Measurements from ENCODE around the gene CCDC40. TPM values are rescaled to one million over a fixed set of nuclear protein-coding genes. Genes with fewer than 3 reads are reported as not detected.

CCDC40 gene
- total RNA-seq, 1 donor from 2014 or later: 9.5 TPM

GRCh38 chr17:80107231-80108021 lies 71.0 kb downstream of the CCDC40 start:
- H3K4me1 Mint-ChIP-seq (ENCODE audit: unreplicated experiment): peaks cover 10% of the 10 kb centered on the region
- no peaks in the 10 kb centered on the region for H3K27me3 Mint-ChIP-seq (ENCODE audit: unreplicated experiment)
- H3K27ac Mint-ChIP-seq (ENCODE audit: unreplicated experiment): no peak overlapping the region
- no peak overlapping the region for H3K4me3 Mint-ChIP-seq (ENCODE audit: unreplicated experiment)
- no peaks in the 10 kb centered on the region for H3K9me3 Mint-ChIP-seq (ENCODE audit: unreplicated experiment)
- no peak for DNase-seq (ENCODE audit: extremely low spot score, unreplicated experiment)
- TF ChIP-seq, protein P1, sequence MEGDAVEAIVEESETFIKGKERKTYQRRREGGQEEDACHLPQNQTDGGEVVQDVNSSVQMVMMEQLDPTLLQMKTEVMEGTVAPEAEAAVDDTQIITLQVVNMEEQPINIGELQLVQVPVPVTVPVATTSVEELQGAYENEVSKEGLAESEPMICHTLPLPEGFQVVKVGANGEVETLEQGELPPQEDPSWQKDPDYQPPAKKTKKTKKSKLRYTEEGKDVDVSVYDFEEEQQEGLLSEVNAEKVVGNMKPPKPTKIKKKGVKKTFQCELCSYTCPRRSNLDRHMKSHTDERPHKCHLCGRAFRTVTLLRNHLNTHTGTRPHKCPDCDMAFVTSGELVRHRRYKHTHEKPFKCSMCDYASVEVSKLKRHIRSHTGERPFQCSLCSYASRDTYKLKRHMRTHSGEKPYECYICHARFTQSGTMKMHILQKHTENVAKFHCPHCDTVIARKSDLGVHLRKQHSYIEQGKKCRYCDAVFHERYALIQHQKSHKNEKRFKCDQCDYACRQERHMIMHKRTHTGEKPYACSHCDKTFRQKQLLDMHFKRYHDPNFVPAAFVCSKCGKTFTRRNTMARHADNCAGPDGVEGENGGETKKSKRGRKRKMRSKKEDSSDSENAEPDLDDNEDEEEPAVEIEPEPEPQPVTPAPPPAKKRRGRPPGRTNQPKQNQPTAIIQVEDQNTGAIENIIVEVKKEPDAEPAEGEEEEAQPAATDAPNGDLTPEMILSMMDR (IDR thresholded peaks at IDR 0.05): no peak
- H3K36me3 Mint-ChIP-seq (ENCODE audit: unreplicated experiment): no peaks in the 10 kb centered on the region

DNA sequence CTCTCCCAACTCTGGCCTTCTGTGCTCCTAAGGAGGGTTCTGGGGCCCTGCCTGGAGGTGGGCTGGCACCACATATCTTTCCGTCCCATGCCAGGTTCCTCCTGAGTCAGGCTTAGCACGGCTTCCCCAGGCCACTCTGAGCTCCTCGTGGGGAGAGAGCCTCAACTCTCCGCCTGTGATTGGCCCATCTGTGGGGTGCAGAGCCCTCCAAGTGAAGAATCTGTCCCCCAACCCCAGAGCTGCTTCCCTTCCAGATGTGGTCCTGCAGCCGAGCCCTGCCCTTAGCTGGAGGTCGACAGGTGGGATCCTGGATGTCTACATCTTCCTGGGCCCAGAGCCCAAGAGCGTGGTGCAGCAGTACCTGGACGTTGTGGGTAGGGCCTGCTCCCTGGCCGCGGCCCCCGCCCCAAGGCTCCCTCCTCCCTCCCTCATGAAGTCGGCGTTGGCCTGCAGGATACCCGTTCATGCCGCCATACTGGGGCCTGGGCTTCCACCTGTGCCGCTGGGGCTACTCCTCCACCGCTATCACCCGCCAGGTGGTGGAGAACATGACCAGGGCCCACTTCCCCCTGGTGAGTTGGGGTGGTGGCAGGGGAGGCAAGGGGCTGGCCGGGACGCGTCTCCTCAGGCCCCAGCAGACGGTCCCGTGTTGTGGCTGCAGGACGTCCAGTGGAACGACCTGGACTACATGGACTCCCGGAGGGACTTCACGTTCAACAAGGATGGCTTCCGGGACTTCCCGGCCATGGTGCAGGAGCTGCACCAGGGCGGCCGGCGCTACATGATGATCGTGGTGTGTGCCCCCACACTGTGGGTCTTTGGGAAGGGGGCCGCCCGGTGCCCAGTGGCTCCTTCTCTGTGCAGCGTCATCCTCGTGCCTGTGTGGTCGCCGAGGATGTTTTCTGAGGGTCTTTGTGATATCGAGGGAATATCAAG lies 71.9 kb downstream of the CCDC40 start:
- Mint-ChIP-seq H3K4me3 (ENCODE audit: unreplicated experiment) (no peak overlapping the region), H3K27ac (ENCODE audit: unreplicated experiment) (no peak overlapping the region), H3K27me3 (ENCODE audit: unreplicated experiment) (no peaks in the 10 kb centered on the region), H3K36me3 (ENCODE audit: unreplicated experiment) (no peaks in the 10 kb centered on the region), H3K4me1 (ENCODE audit: unreplicated experiment) (peaks cover 4% of the 10 kb centered on the region), H3K9me3 (ENCODE audit: unreplicated experiment) (no peaks in the 10 kb centered on the region)
- TF ChIP-seq, protein P1 (IDR thresholded peaks at IDR 0.05): no peak
- no peak for DNase-seq (ENCODE audit: extremely low spot score, unreplicated experiment)

GRCh38 chr17:80109066-80109660 lies 72.7 kb downstream of the CCDC40 start:
- Mint-ChIP-seq H3K27ac (ENCODE audit: unreplicated experiment) (no peak overlapping the region), H3K36me3 (ENCODE audit: unreplicated experiment) (no peaks in the 10 kb centered on the region)

DNA sequence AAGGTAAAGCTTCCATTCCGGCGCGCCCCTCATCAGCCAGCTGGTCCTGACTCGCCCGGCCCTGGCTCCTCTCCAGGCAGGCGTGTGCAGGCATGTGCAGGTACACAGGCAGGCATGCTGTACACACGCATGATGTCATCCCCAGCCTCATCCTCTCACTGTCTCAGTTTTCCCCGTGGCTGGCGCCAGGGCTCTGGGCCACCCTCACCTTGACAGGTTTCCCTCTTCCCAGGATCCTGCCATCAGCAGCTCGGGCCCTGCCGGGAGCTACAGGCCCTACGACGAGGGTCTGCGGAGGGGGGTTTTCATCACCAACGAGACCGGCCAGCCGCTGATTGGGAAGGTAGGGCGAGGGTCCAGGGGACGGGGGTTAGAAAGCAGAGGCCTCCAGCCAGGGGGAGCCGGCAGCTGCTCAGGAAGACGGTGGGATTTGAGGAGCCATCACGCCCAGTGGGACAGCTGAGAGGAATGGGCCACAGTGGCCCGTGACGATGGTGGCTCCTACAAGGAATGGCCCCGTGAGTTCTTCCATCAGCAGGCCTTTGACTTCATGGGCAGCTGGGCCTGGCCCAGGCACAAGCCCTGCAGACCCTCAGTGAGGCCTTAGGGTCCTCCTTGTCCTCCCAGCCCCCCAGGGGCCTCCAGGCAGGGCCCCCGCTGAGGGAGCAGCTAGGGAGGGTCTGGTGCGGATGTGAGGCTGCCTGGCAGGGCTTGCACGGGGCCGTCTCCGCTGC lies 73.4 kb downstream of the CCDC40 start:
- H3K4me1 Mint-ChIP-seq (ENCODE audit: unreplicated experiment): no peaks in the 10 kb centered on the region
- no peak for DNase-seq (ENCODE audit: extremely low spot score, unreplicated experiment)
- TF ChIP-seq, protein P1 (IDR thresholded peaks at IDR 0.05): no peak
- peaks cover 4% of the 10 kb centered on the region for H3K9me3 Mint-ChIP-seq (ENCODE audit: unreplicated experiment)
- H3K27me3 Mint-ChIP-seq (ENCODE audit: unreplicated experiment): peaks cover 6% of the 10 kb centered on the region
- peaks cover 1% of the 10 kb centered on the region for H3K36me3 Mint-ChIP-seq (ENCODE audit: unreplicated experiment)
- no peak overlapping the region for H3K27ac Mint-ChIP-seq (ENCODE audit: unreplicated experiment)
- no peak overlapping the region for H3K4me3 Mint-ChIP-seq (ENCODE audit: unreplicated experiment)

More at GRCh38 chr17:80109066-80109660, 72.7 kb downstream of the CCDC40 start:
- no peaks in the 10 kb centered on the region for H3K9me3 Mint-ChIP-seq (ENCODE audit: unreplicated experiment)
- H3K4me1 Mint-ChIP-seq (ENCODE audit: unreplicated experiment): peaks cover 3% of the 10 kb centered on the region
- no peaks in the 10 kb centered on the region for H3K27me3 Mint-ChIP-seq (ENCODE audit: unreplicated experiment)
- DNase-seq (ENCODE audit: extremely low spot score, unreplicated experiment): no peak
- TF ChIP-seq, protein P1 (IDR thresholded peaks at IDR 0.05): no peak
- H3K4me3 Mint-ChIP-seq (ENCODE audit: unreplicated experiment): no peak overlapping the region
